Activated CD4-positive, alpha-beta T cell treated with anti-CD3 and anti-CD28 coated beads, Interleukin-2, Interleukin-4, amounts not matched to agents 100 ng/mL and 50 ng/mL, durations not matched to agents 16 hours and 8 hours (primary cell): ENCODE data around the gene CA9.

Experiments used
- DNase-seq: peaks from one replicate; pipeline ENCODE4 v3.0.0-alpha.2; 2020; ENCODE audit warnings: low spot score

Gene CA9

GRCh38 chr9:35675732-35676392 is 2.1 kb downstream of the CA9 start:
- no peak for DNase-seq

GRCh38 chr9:35679091-35679490 is 5.4 kb downstream of the CA9 start:
- DNase-seq: no peak

- no peak for DNase-seq
Observed at GRCh38 chr9:35679766-35680330, 6.1 kb downstream of the CA9 start.

DNA sequence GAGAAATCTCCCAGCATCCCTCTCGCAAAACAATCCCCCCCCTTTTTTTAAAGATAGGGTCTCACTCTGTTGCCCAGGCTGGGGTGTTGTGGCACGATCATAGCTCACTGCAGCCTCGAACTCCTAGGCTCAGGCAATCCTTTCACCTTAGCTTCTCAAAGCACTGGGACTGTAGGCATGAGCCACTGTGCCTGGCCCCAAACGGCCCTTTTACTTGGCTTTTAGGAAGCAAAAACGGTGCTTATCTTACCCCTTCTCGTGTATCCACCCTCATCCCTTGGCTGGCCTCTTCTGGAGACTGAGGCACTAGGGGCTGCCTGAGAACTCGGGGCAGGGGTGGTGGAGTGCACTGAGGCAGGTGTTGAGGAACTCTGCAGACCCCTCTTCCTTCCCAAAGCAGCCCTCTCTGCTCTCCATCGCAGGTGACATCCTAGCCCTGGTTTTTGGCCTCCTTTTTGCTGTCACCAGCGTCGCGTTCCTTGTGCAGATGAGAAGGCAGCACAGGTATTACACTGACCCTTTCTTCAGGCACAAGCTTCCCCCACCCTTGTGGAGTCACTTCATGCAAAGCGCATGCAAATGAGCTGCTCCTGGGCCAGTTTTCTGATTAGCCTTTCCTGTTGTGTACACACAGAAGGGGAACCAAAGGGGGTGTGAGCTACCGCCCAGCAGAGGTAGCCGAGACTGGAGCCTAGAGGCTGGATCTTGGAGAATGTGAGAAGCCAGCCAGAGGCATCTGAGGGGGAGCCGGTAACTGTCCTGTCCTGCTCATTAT is 6.8 kb downstream of the CA9 start:
- DNase-seq: no peak

- no peak for DNase-seq
Observed at GRCh38 chr9:35681341-35682002, 7.7 kb downstream of the CA9 start.

GRCh38 chr9:35682051-35682450 is 8.3 kb downstream of the CA9 start:
- no peak for DNase-seq

GRCh38 chr9:35682520-35683315 is 9.0 kb downstream of the CA9 start:
- DNase-seq: no peak

DNA sequence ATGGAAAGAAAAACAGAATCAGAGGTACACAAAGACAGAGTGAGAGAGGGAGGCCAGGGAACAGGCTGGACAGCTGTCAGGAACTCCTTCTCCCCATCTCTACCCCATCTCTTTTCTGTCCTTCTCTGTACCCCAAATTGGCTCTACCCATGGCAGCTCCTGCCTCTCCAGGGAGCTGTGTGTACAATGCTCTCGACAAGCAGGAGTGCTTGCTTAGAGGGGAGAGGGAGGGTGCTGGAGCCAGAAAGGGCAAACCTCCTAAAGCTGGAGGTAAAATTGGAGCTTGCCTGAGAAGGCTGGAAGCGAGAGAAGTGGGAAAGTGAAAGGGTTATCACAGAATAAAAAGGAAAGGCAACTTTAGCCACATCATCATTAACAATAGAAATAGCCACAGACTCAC is 9.6 kb downstream of the CA9 start:
- DNase-seq: no peak

DNA sequence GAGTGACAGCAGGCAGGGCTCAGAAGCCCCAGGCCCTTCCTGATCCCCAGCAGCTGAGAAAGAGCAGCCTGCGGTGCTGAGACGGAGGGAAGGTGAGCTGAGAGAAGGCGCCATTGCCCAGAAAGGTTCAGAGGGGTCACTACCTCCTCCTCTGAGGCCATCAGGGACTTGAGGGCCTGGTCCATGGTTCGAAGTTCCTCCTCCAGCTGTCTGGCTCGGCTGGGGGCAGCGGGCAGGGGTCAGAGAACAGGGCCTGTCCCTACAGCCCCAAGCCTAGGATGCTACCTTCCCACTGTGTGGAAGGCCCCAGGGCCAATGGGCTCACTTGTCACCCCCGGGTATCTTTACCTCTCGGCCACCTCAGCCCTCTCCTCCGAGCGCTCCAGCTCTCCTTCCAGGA is 11.2 kb downstream of the CA9 start:
- no peak for DNase-seq

- no peak for DNase-seq
Observed at GRCh38 chr9:35685506-35685905, 11.8 kb downstream of the CA9 start.

DNA sequence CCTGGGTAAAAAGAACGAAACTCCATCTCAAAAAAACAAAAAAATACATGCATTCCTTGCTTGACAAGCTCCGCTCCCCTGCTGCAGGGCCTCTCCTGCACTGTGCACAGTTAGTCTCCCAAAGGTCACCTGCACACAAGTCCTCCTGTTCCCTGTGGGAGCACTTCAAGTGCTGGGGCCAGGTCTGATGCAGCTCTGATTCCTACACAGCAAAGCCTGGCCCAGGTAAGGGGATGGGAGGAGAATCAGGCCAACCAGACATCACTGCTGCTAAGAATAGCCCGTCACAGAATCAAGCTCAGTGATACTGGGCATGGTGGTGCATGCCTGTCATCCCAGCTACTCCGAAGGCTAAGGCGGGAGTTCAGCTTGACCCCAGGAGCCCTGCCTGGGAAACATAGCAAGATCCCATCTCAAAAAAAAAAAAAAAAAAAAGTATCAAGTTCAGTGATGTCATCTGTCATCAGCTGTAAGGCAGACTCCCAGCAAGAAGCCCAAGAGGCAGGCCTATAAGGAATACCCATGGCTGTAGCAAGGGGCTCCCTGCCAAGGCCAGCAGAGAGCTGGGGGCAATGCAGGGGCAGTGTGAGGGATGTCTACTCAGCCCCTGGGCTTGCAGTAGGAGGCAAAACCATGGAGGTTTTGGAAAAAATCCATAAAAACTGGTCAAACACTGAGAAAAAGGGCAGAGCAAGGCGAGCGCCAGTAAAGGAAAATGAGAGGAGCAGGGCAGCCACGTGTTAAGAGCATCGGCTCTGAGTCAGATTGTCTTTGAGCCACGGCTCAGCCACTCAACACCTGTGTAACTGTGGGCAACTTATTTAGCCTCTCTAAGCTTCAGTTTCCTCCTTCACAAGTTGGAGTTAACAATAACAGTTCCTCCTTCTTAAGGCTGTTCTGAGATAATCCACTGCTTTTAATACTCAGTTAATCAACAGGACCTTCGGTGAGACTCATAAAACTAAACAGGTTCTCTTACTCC is 12.8 kb downstream of the CA9 start:
- no peak for DNase-seq

- no peak for DNase-seq
Observed at GRCh38 chr9:35687306-35687705, 13.6 kb downstream of the CA9 start.

DNA sequence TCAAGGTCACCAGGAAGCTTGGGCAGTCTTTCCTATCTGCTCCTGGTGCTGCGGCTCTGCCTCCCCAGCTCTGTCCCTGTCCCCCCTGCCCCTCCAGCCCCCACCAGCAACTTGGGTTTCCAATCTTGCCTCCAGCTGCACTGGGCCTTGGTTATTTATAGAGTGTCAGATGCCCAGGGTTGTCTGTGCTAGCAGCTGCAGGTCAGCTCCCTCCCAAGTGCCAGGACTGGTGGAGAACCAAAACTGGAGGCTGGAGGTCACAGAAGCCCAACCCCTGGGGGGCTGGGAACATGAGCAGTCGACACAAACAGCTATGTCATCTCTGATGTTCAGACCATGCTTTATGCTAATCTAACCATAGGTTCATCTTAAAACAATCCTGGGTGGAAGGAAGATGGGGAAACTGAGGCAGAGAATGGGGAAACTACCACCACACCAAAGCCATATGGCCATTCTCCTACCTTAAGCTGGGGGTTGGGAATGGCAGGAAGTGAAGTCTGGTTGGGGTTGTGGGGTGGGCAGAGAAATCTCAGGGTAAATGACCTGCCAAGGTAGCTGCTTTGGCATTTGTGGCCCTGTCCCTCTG is 14.3 kb downstream of the CA9 start:
- no peak for DNase-seq

DNA sequence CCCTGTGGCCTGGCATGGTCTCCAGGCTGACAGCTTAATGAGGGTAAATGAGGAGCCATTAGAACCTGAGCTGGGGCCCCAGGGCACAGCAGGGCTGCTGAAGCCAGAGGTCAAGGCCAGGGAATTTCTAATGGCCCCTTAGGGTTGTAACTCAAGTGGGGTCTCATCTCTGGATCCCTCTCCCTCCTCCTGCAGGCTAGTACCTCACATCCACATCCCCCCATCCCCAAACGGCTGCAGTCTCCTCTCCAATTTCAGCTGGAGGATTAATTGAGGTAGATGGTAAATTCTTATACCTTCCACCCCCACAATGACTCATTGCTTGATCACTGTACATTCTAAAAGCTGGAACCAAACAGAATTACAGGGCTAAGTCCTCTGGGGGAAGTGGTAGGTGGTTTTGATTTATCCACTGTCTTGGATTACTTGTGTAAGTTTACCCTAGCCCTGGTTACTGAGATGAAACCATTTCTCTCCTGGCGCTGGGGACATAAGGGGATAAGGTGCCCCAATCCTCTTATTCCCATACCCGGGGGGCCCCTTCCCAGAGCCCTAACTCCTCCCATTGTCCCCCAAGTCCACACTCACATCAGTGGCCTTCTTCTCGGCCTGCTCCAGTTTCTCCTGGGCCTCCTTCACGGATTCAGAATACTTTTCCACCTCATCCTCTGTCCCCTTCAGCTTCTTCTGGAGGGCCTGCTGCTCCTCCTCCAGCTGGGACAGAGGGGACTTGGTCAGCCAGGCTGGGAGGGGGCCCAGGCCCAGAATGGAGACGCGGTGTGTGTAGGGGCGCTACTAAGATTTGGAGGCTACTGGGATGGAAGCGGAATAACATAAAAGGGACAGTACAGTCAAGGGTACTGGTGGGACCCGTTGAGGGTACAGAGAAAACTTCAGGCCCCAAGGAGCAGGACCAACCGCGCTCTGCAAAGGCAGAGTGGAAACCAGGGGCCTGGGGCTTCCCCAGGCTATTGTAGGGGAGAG is 15.1 kb downstream of the CA9 start:
- DNase-seq: peak; percentile 20

DNA sequence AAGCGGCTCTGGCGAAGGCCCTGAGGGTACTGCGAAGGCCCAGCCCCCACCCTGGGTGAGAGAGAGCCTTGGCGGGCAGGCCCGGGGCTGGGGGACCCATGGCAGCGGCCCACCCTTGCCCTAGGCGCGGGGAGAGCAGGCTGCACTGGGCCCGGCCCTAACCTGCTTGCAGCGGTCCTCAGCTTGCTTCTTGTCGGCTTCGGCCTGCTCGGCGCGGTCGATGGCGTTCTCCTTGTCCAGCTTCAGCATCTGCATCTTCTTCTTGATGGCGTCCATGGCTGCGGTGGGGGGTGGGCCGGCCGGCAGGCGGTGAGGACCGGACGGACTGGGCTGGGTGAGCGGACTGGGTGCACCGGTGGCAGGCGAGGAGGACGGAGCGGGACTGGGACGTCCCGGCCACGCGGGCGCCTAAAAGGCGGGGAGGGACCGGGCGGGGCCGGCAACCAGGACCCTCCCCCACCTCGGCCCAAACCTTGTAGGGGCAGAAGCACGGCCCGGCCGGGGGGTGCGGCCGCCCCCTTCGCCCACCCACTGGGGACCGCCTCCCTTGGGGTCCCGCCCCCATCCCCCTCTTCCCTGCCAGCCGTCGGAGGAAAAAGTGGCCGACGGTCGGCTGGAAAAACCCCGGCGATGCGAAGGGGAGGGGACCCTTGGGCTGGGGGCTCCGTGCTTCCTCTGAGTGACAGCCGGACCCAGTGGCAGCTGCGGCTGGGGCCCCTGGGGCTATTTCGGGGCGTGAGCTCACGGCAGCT is 16.0 kb downstream of the CA9 start, which contains the start of gene TPM2:
Gene TPM2 (minus strand): TSS at position 384 of the 752 bp plus-strand sequence. CDS start 108 bp downstream, at position 276.
- no peak for DNase-seq

GRCh38 chr9:35690294-35690613 is 16.5 kb downstream of the CA9 start:
- no peak for DNase-seq

DNA sequence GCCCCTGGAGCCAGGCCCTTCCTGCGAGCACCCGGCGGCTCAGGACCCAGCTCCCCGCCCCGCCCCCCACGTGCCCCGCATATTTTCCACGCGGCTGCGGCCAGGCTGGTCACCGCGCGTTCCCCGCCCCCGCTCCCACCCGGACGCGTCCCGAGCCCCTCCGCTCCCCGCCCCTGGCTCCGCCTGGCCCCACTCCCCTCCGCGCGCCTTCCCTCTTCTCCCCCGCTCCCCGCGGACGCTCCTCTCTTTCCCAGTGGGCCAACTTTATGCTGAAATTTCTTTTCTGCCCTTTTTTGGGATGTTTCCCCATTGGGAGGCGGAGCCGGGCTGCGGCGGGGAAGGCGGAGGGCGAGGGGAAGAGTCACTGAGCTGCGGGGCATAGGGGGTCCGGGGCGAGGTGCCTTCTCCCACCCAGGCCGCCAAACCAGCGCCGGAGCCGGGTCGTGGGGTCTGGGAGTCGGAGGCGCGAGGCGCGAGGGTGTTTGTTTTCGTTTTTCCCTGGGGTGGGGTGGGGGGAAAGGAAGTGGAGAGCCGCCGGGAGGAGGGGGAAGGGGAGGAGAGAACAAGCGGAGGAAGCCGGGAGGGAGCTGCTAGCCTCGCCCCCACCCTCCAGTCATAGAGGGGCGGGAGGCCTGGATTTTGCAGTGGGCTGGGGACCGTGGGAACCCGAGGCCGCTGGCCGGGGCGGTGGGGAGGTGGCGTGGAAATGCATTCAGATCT is 17.0 kb downstream of the CA9 start:
- peak; percentile 12 for DNase-seq

DNA sequence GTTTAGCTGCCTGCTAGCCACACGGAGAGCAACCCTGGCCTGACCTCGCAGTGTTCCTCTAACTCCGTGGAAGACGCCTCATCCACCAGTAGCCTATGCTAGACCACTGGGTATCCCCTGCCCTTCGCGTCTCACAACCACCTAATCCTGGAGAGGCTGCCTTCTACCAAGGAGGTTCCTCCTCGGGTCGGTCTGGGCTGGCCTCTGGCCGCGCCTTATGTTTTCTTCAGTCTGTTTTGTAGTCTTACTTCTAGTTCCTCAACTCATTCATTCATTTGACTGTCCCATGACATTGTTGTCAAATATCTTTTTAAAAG is 17.6 kb downstream of the CA9 start:
- no peak for DNase-seq
